Measurements from ENCODE around the gene HGF. TPM values are rescaled to one million over a fixed set of nuclear protein-coding genes. Genes with fewer than 3 reads are reported as not detected.

Gene HGF
- total RNA-seq, 1 experiment from 2014 or later, result 0.72 TPM

- TF ChIP-seq, protein P1, sequence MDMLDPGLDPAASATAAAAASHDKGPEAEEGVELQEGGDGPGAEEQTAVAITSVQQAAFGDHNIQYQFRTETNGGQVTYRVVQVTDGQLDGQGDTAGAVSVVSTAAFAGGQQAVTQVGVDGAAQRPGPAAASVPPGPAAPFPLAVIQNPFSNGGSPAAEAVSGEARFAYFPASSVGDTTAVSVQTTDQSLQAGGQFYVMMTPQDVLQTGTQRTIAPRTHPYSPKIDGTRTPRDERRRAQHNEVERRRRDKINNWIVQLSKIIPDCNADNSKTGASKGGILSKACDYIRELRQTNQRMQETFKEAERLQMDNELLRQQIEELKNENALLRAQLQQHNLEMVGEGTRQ (CRISPR knock-in tag; IDR thresholded peaks at IDR 0.05), result no peak
- no peak for TF ChIP-seq SMAD3 (CRISPR knock-in tag; IDR thresholded peaks at IDR 0.05; ENCODE audit: borderline replicate concordance)
- peaks cover 22% of the 10 kb centered on the region for H3K36me3 Mint-ChIP-seq
- peaks cover 13% of the 10 kb centered on the region for H3K4me1 Mint-ChIP-seq
- no peaks in the 10 kb centered on the region for H3K27me3 Mint-ChIP-seq (ENCODE audit: low read depth)
- no peak overlapping the region for H3K4me3 Mint-ChIP-seq
- ChIA-PET POLR2A (no interaction called here), CTCF (no interaction called here)
- H3K27ac Mint-ChIP-seq, result peak overlapping the region; percentile 53; the same call in 1 of the 2 replicates
- no peak for ATAC-seq
- peaks cover 33% of the 10 kb centered on the region for H3K9me3 Mint-ChIP-seq
- DNase-seq (ENCODE audit: low spot score), result no peak
These were observed 114.6 kb downstream of the HGF start for GRCh38 chr7:81655271-81655670.

GRCh38 chr7:81652225-81652624 lies 117.6 kb downstream of the HGF start:
- Mint-ChIP-seq H3K36me3 (peaks cover 22% of the 10 kb centered on the region), H3K9me3 (peaks cover 27% of the 10 kb centered on the region), H3K4me1 (0 out of 2 replicates have a peak, but pooled peaks cover 3% of the 10 kb centered on the region), H3K27ac (no peak overlapping the region), H3K27me3 (ENCODE audit: low read depth) (no peaks in the 10 kb centered on the region), H3K4me3 (no peak overlapping the region)
- ChIA-PET CTCF (no interaction called here), POLR2A (no interaction called here)
- TF ChIP-seq FOXJ3 (CRISPR knock-in tag; IDR thresholded peaks at IDR 0.05; ENCODE audit: borderline replicate concordance), result no peak
- TF ChIP-seq ZNF232 (CRISPR knock-in tag; IDR thresholded peaks at IDR 0.05), result no peak
- no peak for TF ChIP-seq HMGXB4 (CRISPR knock-in tag; IDR thresholded peaks at IDR 0.05)
- no peak for TF ChIP-seq KAT7 (CRISPR knock-in tag; IDR thresholded peaks at IDR 0.05; ENCODE audit: borderline replicate concordance)
- TF ChIP-seq, protein P2, sequence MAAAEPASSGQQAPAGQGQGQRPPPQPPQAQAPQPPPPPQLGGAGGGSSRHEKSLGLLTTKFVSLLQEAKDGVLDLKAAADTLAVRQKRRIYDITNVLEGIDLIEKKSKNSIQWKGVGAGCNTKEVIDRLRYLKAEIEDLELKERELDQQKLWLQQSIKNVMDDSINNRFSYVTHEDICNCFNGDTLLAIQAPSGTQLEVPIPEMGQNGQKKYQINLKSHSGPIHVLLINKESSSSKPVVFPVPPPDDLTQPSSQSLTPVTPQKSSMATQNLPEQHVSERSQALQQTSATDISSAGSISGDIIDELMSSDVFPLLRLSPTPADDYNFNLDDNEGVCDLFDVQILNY (CRISPR knock-in tag; IDR thresholded peaks at IDR 0.05), result no peak
- no peak for TF ChIP-seq GABPB1 (CRISPR knock-in tag; IDR thresholded peaks at IDR 0.05)
- TF ChIP-seq EMX1 (CRISPR knock-in tag; IDR thresholded peaks at IDR 0.05), result no peak
- no peak for TF ChIP-seq ZBTB43 (CRISPR knock-in tag; IDR thresholded peaks at IDR 0.05)
- TF ChIP-seq, protein P3, sequence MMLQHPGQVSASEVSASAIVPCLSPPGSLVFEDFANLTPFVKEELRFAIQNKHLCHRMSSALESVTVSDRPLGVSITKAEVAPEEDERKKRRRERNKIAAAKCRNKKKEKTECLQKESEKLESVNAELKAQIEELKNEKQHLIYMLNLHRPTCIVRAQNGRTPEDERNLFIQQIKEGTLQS (CRISPR knock-in tag; conservative IDR thresholded peaks at IDR 0.05), result no peak
- no peak for TF ChIP-seq TCF7 (CRISPR knock-in tag; IDR thresholded peaks at IDR 0.05; ENCODE audit: low read depth)
- no peak for TF ChIP-seq CDX4 (CRISPR knock-in tag; IDR thresholded peaks at IDR 0.05; ENCODE audit: borderline replicate concordance)
- TF ChIP-seq ZNF219 (CRISPR knock-in tag; IDR thresholded peaks at IDR 0.05; ENCODE audit: borderline replicate concordance), result no peak
- TF ChIP-seq SMAD4 (CRISPR knock-in tag; IDR thresholded peaks at IDR 0.05), result no peak
- TF ChIP-seq ATF6 (CRISPR knock-in tag; IDR thresholded peaks at IDR 0.05), result no peak
- TF ChIP-seq MAX (CRISPR knock-in tag; IDR thresholded peaks at IDR 0.05), result no peak
- no peak for TF ChIP-seq STAT6 (CRISPR knock-in tag; conservative IDR thresholded peaks at IDR 0.05; ENCODE audit: low read depth)
- no peak for TF ChIP-seq FOXK1 (CRISPR knock-in tag; IDR thresholded peaks at IDR 0.05)
- no peak for TF ChIP-seq ZNF121 (CRISPR knock-in tag; IDR thresholded peaks at IDR 0.05)
- ATAC-seq (no peak), DNase-seq (ENCODE audit: low spot score) (no peak)
